Astrocyte (in vitro differentiated cells and primary cell): ENCODE data around the gene TK1. TPM values are rescaled to one million over a fixed set of nuclear protein-coding genes. Genes with fewer than 3 reads are reported as not detected.

ENCODE experiments used
- DNase-seq: peaks from one replicate; pipeline ENCODE4 v3.0.0-alpha.2; 2010; ENCODE audit warnings: low read depth
- FAIRE-seq: peaks from 2 replicates; lab custom pipeline; 2011; peaks lifted over from hg19 to GRCh38; lab: Jason Lieb, UNC
- H2AFZ ChIP-seq: 2 replicates; pipeline ENCODE4 v1.6.0; 2012; ENCODE audit warnings: low read depth, low read length, inconsistent platforms
- H3K27ac ChIP-seq: 2 replicates; pipeline ENCODE4 v1.5.1; 2011; ENCODE audit warnings: low read depth, low read length, inconsistent platforms
- H3K27me3 ChIP-seq: 2 replicates; pipeline ENCODE4 v1.6.0; 2011; ENCODE audit warnings: low read length, inconsistent platforms; ENCODE audit not compliant: insufficient read depth
- H3K36me3 ChIP-seq: 2 replicates; pipeline ENCODE4 v1.5.1; 2011; ENCODE audit warnings: low read length, inconsistent platforms; ENCODE audit not compliant: insufficient read depth
- H3K4me1 ChIP-seq: 2 replicates; pipeline ENCODE4 v1.5.1; 2011; ENCODE audit warnings: low read length, inconsistent platforms; ENCODE audit not compliant: insufficient read depth
- H3K4me2 ChIP-seq: 2 replicates; pipeline ENCODE4 v1.6.0; 2012; ENCODE audit warnings: low read length, inconsistent platforms
- H3K4me3 ChIP-seq: 2 replicates; pipeline ENCODE4 v1.5.1; 2011; ENCODE audit warnings: low read depth, mild to moderate bottlenecking, low read length, inconsistent platforms; ENCODE audit not compliant: insufficient read depth
- H3K79me2 ChIP-seq: 2 replicates; pipeline ENCODE4 v1.6.0; 2012; ENCODE audit warnings: mild to moderate bottlenecking, low read length, inconsistent platforms; ENCODE audit not compliant: insufficient read depth
- H3K9ac ChIP-seq: 2 replicates; pipeline ENCODE4 v1.6.0; 2012; ENCODE audit warnings: mild to moderate bottlenecking, low read length, inconsistent platforms
- H3K9me3 ChIP-seq: 2 replicates; pipeline ENCODE4 v1.5.1; 2012; ENCODE audit warnings: low read depth, mild to moderate bottlenecking, low read length, inconsistent platforms; ENCODE audit not compliant: insufficient read depth
- H4K20me1 ChIP-seq: 2 replicates; pipeline ENCODE4 v1.6.0; 2012; ENCODE audit warnings: low read length, inconsistent platforms; ENCODE audit not compliant: insufficient read depth
- H3K27ac Mint-ChIP-seq: one replicate; pipeline ENCODE4 v1.8.0; 2021; ENCODE audit warnings: mild to moderate bottlenecking, mixed read lengths; ENCODE audit not compliant: unreplicated experiment
- H3K27me3 Mint-ChIP-seq: one replicate; pipeline ENCODE4 v1.8.0; 2021; ENCODE audit warnings: low read depth, mixed read lengths; ENCODE audit not compliant: unreplicated experiment
- H3K36me3 Mint-ChIP-seq: one replicate; pipeline ENCODE4 v1.8.0; 2021; ENCODE audit warnings: low read depth, mixed read lengths; ENCODE audit not compliant: unreplicated experiment
- H3K4me1 Mint-ChIP-seq: one replicate; pipeline ENCODE4 v1.8.0; 2021; ENCODE audit warnings: low read depth, mixed read lengths; ENCODE audit not compliant: unreplicated experiment
- H3K4me3 Mint-ChIP-seq: one replicate; pipeline ENCODE4 v1.8.0; 2021; ENCODE audit warnings: mild to moderate bottlenecking, moderate library complexity, mixed read lengths; ENCODE audit not compliant: unreplicated experiment
- H3K9me3 Mint-ChIP-seq: one replicate; pipeline ENCODE4 v1.8.0; 2021; ENCODE audit warnings: mild to moderate bottlenecking, mixed read lengths; ENCODE audit not compliant: unreplicated experiment
- CTCF ChIP-seq: IDR thresholded peaks from 2 replicates; pipeline ENCODE4 v1.5.1; 2011; ENCODE audit warnings: low read depth, mild to moderate bottlenecking, inconsistent platforms, low read length, moderate library complexity; ENCODE audit not compliant: insufficient read depth
- EZH2 ChIP-seq: IDR thresholded peaks from 2 replicates; pipeline ENCODE4 v1.6.1; 2012; ENCODE audit warnings: mild to moderate bottlenecking, low read length, inconsistent platforms; ENCODE audit not compliant: insufficient read depth
- total RNA-seq: library from RNA; stranded (reverse); gene quantifications from 2 replicates; pipeline ENCODE4 v1.2.1, GENCODE V29; 2021

The TK1 gene
- total RNA-seq, 1 donor from 2014 or later = 7.5 TPM

DNA sequence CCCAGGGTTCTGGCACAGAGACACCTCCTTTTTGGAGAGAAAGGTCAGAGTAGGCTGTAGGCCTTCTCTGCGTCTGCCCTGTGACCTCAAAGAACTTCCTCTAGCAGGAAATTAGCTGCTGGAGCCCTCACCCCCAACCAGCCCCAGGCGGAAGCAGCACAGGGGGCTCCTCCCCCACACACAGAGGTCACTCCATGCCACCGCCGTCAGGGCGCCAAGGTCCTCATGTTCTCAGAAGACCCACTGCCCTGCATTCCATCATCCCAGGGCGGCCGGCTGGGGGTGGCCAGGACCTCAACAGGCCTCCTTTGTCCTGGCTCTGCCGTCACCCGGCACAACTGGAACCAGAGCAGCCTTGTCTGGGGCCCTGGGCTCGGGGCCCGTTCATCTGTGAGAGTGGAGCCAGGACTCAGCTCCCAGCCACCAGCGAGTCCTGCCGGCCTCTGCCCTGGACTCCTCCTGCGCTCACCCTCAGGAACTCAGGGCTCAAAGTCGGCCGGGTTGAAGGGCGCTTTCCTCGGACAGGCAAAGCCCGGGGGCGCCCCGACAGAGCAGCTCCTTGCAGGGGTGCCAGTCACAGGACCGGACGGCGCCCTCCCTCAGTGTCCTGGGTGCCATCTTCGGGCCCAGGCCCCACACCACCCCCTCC is 59.5 kb downstream of the TK1 start:
- H3K36me3 ChIP-seq = no peaks in the 10 kb centered on the region
- Mint-ChIP-seq H3K9me3 (no peaks in the 10 kb centered on the region), H3K4me1 (peaks cover 2% of the 10 kb centered on the region), H3K27me3 (peaks cover 5% of the 10 kb centered on the region), H3K4me3 (peak overlapping the region; percentile 86), H3K36me3 (peaks cover 4% of the 10 kb centered on the region), H3K27ac (no peak overlapping the region)
- H3K9me3 ChIP-seq = no peaks in the 10 kb centered on the region
- H3K4me1 ChIP-seq = peaks cover 11% of the 10 kb centered on the region
- peak overlapping the region; percentile 41 for H2AFZ ChIP-seq
- peak overlapping the region; percentile 10 for H3K4me3 ChIP-seq
- H4K20me1 ChIP-seq = no peaks in the 10 kb centered on the region
- peak overlapping the region; percentile 84 for H3K4me2 ChIP-seq
- peaks cover 12% of the 10 kb centered on the region for H3K27me3 ChIP-seq
- TF ChIP-seq EZH2 = no peak
- TF ChIP-seq CTCF = no peak
- DNase-seq (no peak), FAIRE-seq (no peak)
- H3K27ac ChIP-seq = no peak overlapping the region
- H3K79me2 ChIP-seq = no peaks in the 10 kb centered on the region
- H3K9ac ChIP-seq = no peak overlapping the region

DNA sequence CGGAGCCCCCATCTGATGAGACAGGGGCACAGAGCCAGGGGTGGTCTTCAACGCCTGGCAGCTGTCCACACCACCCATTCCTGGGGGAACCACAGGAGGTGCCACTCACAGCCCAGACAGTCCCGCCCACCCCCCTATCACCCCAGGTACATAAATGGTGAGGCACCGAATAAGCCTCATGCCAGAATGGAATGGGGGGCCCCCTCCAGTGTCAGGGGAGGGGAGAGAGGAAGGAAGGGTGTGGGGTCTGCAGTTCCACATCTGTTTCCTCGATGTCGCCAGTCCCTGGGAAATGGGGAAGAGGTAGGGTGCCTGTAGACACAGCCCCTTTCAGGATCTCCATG is 60.0 kb downstream of the TK1 start:
- Mint-ChIP-seq H3K36me3 (peaks cover 4% of the 10 kb centered on the region), H3K9me3 (no peaks in the 10 kb centered on the region), H3K4me1 (peaks cover 2% of the 10 kb centered on the region), H3K27ac (no peak overlapping the region), H3K27me3 (peaks cover 5% of the 10 kb centered on the region), H3K4me3 (peak overlapping the region; percentile 86)
- Histone ChIP-seq H4K20me1 (no peaks in the 10 kb centered on the region), H3K4me2 (no peak overlapping the region), H2AFZ (no peak overlapping the region), H3K9me3 (no peaks in the 10 kb centered on the region), H3K4me1 (peaks cover 11% of the 10 kb centered on the region), H3K4me3 (no peak overlapping the region), H3K27me3 (peaks cover 12% of the 10 kb centered on the region), H3K27ac (no peak overlapping the region), H3K9ac (no peak overlapping the region), H3K36me3 (no peaks in the 10 kb centered on the region), H3K79me2 (no peaks in the 10 kb centered on the region)
- no peak for TF ChIP-seq CTCF
- no peak for TF ChIP-seq EZH2
- FAIRE-seq = no peak
- DNase-seq = no peak
